Spinal cord (tissue), 10 donors: ENCODE measurements around the gene GHDC. TPM values are rescaled to one million over a fixed set of nuclear protein-coding genes. Genes with fewer than 3 reads are reported as not detected.
"Not testable (repeated sequence)": the region's sequence is repeated elsewhere in the genome, so short reads cannot be mapped to it uniquely, and the experiment has no call there.

Source experiments
- DNase-seq, 6 donors: peaks; one replicate each; pipeline versions ENCODE4 v3.0.0 to v3.0.0-alpha.2; 2013 to 2015; ENCODE audit warnings: low spot score in 6 of 6, low read depth in 4 of 6
- H3K27ac ChIP-seq: one replicate; pipeline ENCODE4 v1.5.1; 2013; ENCODE audit warnings: low read depth, low read length, control low read depth
- H3K27me3 ChIP-seq: one replicate; pipeline ENCODE4 v1.6.1; 2013; ENCODE audit warnings: low read length; ENCODE audit not compliant: control insufficient read depth, insufficient read depth
- H3K36me3 ChIP-seq: one replicate; pipeline ENCODE4 v1.6.1; 2013; ENCODE audit warnings: low read length; ENCODE audit not compliant: control insufficient read depth, insufficient read depth
- H3K4me1 ChIP-seq: one replicate; pipeline ENCODE4 v1.6.1; 2013; ENCODE audit warnings: low read length; ENCODE audit not compliant: control insufficient read depth, insufficient read depth
- H3K4me3 ChIP-seq: one replicate; pipeline ENCODE4 v1.5.1; 2013; ENCODE audit warnings: low read depth, low read length, control low read depth
- H3K9me3 ChIP-seq: one replicate; pipeline ENCODE4 v1.6.1; 2013; ENCODE audit warnings: low read length; ENCODE audit not compliant: control insufficient read depth, insufficient read depth
- WGBS: methylation state at CpG from one replicate; pipeline ENCODE4 v1.1.5; 2013; ENCODE audit warnings: missing lambda C conversion rate; ENCODE audit not compliant: insufficient coverage; 5-methylcytosine and 5-hydroxymethylcytosine counted together
- polyA plus RNA-seq, 2 donors: library from polyadenylated mRNA; unstranded; fragments of 120-200 nt; gene quantifications; one replicate each; pipeline ENCODE4 v1.2.1, GENCODE V29; 2013; ENCODE audit not compliant: insufficient read length in 2 of 2
- total RNA-seq, 2 donors: library from RNA; depleted of rRNA in 1 of 2; stranded (reverse); fragments of 120-200 nt in 1 of 2; fragments of >200 nt in 1 of 2; gene quantifications; one replicate each; pipeline versions ENCODE4 v1.2.3 to v1.2.4, GENCODE V29; 2013 to 2014
- donor health status: healthy.

GHDC gene
- total and polyA plus RNA-seq, 4 donors = 7.1 to 16.0 (median 13.2) TPM

- no peak overlapping the region for H3K4me3 ChIP-seq
- H3K27ac ChIP-seq = no peak overlapping the region
- peaks cover 20% of the 10 kb centered on the region for H3K4me1 ChIP-seq
- H3K36me3 ChIP-seq = peaks cover 22% of the 10 kb centered on the region
- no peak for DNase-seq
- no peaks in the 10 kb centered on the region for H3K9me3 ChIP-seq
- WGBS = 89% methylated on average over 10 of the region's 12 CpGs
- H3K27me3 ChIP-seq = no peaks in the 10 kb centered on the region
Measured at GRCh38 chr17:42193216-42193968, 902 bp downstream of the GHDC start.

GRCh38 chr17:42192189-42193126, 1.8 kb downstream of the GHDC start:
- WGBS = 89% methylated on average over 23 of the region's 23 CpGs
- DNase-seq = no peak
- H3K36me3 ChIP-seq = peaks cover 22% of the 10 kb centered on the region
- H3K27me3 ChIP-seq = no peaks in the 10 kb centered on the region
- H3K4me3 ChIP-seq = no peak overlapping the region
- H3K27ac ChIP-seq = no peak overlapping the region
- H3K9me3 ChIP-seq = no peaks in the 10 kb centered on the region
- peaks cover 20% of the 10 kb centered on the region for H3K4me1 ChIP-seq

GRCh38 chr17:42191275-42191608, 3.1 kb downstream of the GHDC start:
- Histone ChIP-seq H3K27me3 (no peaks in the 10 kb centered on the region), H3K4me3 (no peak overlapping the region), H3K27ac (no peak overlapping the region), H3K9me3 (no peaks in the 10 kb centered on the region), H3K4me1 (peaks cover 20% of the 10 kb centered on the region), H3K36me3 (peaks cover 22% of the 10 kb centered on the region)
- no peak for DNase-seq
- 97% methylated on average over 4 of the region's 5 CpGs for WGBS

- 81% methylated on average over 12 of the region's 17 CpGs for WGBS
- no peak overlapping the region for H3K4me3 ChIP-seq
- no peaks in the 10 kb centered on the region for H3K27me3 ChIP-seq
- no peak overlapping the region for H3K27ac ChIP-seq
- H3K9me3 ChIP-seq = no peaks in the 10 kb centered on the region
- peaks cover 20% of the 10 kb centered on the region for H3K4me1 ChIP-seq
- no peak for DNase-seq
- peaks cover 22% of the 10 kb centered on the region for H3K36me3 ChIP-seq
Measured at GRCh38 chr17:42190491-42191274, 3.6 kb downstream of the GHDC start.

- Histone ChIP-seq H3K27ac (no peak overlapping the region), H3K9me3 (no peaks in the 10 kb centered on the region), H3K27me3 (no peaks in the 10 kb centered on the region), H3K4me3 (no peak overlapping the region), H3K4me1 (peaks cover 18% of the 10 kb centered on the region), H3K36me3 (peaks cover 22% of the 10 kb centered on the region)
- DNase-seq = no peak
- 78% methylated on average over 10 of the region's 11 CpGs for WGBS
Measured at GRCh38 chr17:42189651-42189965, 4.7 kb downstream of the GHDC start.

- H3K9me3 ChIP-seq = no peaks in the 10 kb centered on the region
- peak in 1 of 6 donors; percentile 35 for DNase-seq
- H3K36me3 ChIP-seq = peaks cover 22% of the 10 kb centered on the region
- no peaks in the 10 kb centered on the region for H3K27me3 ChIP-seq
- WGBS = 81% methylated on average over 14 of the region's 19 CpGs
- no peak overlapping the region for H3K27ac ChIP-seq
- peaks cover 17% of the 10 kb centered on the region for H3K4me1 ChIP-seq
- no peak overlapping the region for H3K4me3 ChIP-seq
Measured at GRCh38 chr17:42188749-42189650, 5.3 kb downstream of the GHDC start.

- DNase-seq = no peak
- Histone ChIP-seq H3K9me3 (no peaks in the 10 kb centered on the region), H3K4me1 (peaks cover 16% of the 10 kb centered on the region), H3K27me3 (no peaks in the 10 kb centered on the region), H3K36me3 (peaks cover 22% of the 10 kb centered on the region), H3K4me3 (no peak overlapping the region), H3K27ac (no peak overlapping the region)
- 80% methylated on average over 2 of the region's 2 CpGs for WGBS
Measured at GRCh38 chr17:42187833-42188232, 6.5 kb downstream of the GHDC start.

- WGBS = 93% methylated on average over 2 of the region's 5 CpGs
- DNase-seq, H3K27ac ChIP-seq, H3K9me3 ChIP-seq, H3K4me3 ChIP-seq, H3K27me3 ChIP-seq: not testable (repeated sequence)
- H3K4me1 ChIP-seq = peaks cover 19% of the 10 kb centered on the region
- peaks cover 15% of the 10 kb centered on the region for H3K36me3 ChIP-seq
Measured at GRCh38 chr17:42186191-42186590, 8.1 kb downstream of the GHDC start.

GRCh38 chr17:42185621-42185930, 8.7 kb downstream of the GHDC start:
- Histone ChIP-seq H3K4me3 (no peak overlapping the region), H3K4me1 (peaks cover 25% of the 10 kb centered on the region), H3K36me3 (peaks cover 8% of the 10 kb centered on the region), H3K27ac (no peak overlapping the region), H3K27me3 (peaks cover 11% of the 10 kb centered on the region), H3K9me3 (no peaks in the 10 kb centered on the region)
- DNase-seq = no peak
- 39% methylated on average over 3 of the region's 7 CpGs for WGBS
